SHP77 treated with DMSO at 0.1 percent for 48 hours (cell line): Measurements from ENCODE around the gene VSTM2A.
"Not testable (repeated sequence)": the region's sequence is repeated elsewhere in the genome, so short reads cannot be mapped to it uniquely, and the experiment has no call there.

Experiments used
- DNase-seq: peaks from one replicate; lab custom pipeline; 2025; lab: John Stamatoyannopoulos, UW

The VSTM2A gene

GRCh38 chr7:54541669-54542625, at the start of gene VSTM2A:
Gene VSTM2A, plus strand, starts transcription at chr7:54542375. Its CDS starts 356 bp downstream, at chr7:54542731.
- DNase-seq = peak; percentile 88

- DNase-seq = not testable (repeated sequence)
Measured at GRCh38 chr7:54504531-54504930, 37.6 kb upstream of the VSTM2A start.

GRCh38 chr7:54529568-54529967, 12.6 kb upstream of the VSTM2A start:
- no peak for DNase-seq

- DNase-seq = no peak
Measured at GRCh38 chr7:54538122-54538521, 4.1 kb upstream of the VSTM2A start.

GRCh38 chr7:54543051-54543488, 895 bp downstream of the VSTM2A start:
- peak; percentile 75 for DNase-seq

GRCh38 chr7:54544149-54544526, 2.0 kb downstream of the VSTM2A start:
- no peak for DNase-seq

- peak; percentile 11 for DNase-seq
Measured at GRCh38 chr7:54544527-54545240, 2.5 kb downstream of the VSTM2A start.

GRCh38 chr7:54545241-54545563, 3.0 kb downstream of the VSTM2A start:
- no peak for DNase-seq

GRCh38 chr7:54546081-54546985, 4.2 kb downstream of the VSTM2A start:
- peak; percentile 69 for DNase-seq

- DNase-seq = no peak
Measured at GRCh38 chr7:54546986-54547314, 4.8 kb downstream of the VSTM2A start.

GRCh38 chr7:54550471-54550870, 8.3 kb downstream of the VSTM2A start:
- DNase-seq = no peak

- DNase-seq = no peak
Measured at GRCh38 chr7:54556121-54556520, 13.9 kb downstream of the VSTM2A start.

- no peak for DNase-seq
Measured at GRCh38 chr7:54559401-54559800, 17.2 kb downstream of the VSTM2A start.

GRCh38 chr7:54560198-54560597, 18.0 kb downstream of the VSTM2A start:
- DNase-seq = no peak

GRCh38 chr7:54560723-54561122, 18.5 kb downstream of the VSTM2A start:
- DNase-seq = no peak

- no peak for DNase-seq
Measured at GRCh38 chr7:54563329-54563916, 21.2 kb downstream of the VSTM2A start.

GRCh38 chr7:54565432-54565831, 23.3 kb downstream of the VSTM2A start:
- DNase-seq = no peak

- DNase-seq = no peak
Measured at GRCh38 chr7:54581511-54581910, 39.3 kb downstream of the VSTM2A start.

- DNase-seq = no peak
Measured at GRCh38 chr7:54591404-54592386, 49.5 kb downstream of the VSTM2A start.

GRCh38 chr7:54596747-54597146, 54.6 kb downstream of the VSTM2A start:
- no peak for DNase-seq

GRCh38 chr7:54615537-54615936, 73.4 kb downstream of the VSTM2A start:
- DNase-seq = no peak
